AML-193 (cell line): ENCODE results near the gene TCTN1.

Source experiments
- DNase-seq, 2 experiments: peaks; one replicate each; lab custom pipeline; 2025; lab: John Stamatoyannopoulos, UW

TCTN1 gene

DNA sequence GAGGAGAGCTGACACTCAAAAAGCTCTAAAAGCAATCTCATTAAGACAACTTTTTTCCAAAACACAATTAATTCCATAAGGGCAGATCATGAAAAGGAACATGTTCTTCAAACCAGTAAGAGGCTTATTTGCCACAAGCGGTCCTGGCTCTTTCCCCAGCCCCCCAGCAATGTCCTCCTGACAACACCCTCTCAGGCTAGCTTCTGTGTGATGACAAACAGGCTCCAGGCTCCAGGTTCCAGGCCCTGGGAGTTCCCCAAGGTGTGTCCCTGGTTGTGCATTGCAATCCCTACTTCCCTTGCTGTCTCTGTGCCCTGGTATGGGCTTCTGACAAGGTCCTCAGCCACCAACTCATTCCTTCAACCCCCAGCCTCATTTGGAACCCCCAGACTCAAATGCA, 66.1 kb downstream of the TCTN1 start:
- no peak for DNase-seq

DNA sequence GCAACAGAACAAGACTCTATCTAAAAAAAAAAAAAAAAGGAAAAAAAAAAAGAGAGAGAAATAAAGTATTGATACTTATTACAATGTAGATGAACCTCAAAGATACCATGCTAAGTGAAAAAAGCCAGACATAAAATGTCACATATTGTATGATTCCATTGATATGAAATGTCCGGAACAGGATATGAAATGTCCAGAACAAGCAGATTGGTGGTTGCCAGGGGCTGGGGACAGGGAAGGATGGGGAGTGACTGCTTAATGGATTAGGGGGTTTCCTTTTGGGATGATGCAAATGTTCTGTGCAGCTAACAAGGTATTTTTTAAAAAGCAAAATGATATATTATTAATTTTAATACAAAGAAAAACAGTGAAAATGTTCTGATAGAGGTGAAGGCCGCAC, 70.0 kb downstream of the TCTN1 start:
- DNase-seq: no peak

DNA sequence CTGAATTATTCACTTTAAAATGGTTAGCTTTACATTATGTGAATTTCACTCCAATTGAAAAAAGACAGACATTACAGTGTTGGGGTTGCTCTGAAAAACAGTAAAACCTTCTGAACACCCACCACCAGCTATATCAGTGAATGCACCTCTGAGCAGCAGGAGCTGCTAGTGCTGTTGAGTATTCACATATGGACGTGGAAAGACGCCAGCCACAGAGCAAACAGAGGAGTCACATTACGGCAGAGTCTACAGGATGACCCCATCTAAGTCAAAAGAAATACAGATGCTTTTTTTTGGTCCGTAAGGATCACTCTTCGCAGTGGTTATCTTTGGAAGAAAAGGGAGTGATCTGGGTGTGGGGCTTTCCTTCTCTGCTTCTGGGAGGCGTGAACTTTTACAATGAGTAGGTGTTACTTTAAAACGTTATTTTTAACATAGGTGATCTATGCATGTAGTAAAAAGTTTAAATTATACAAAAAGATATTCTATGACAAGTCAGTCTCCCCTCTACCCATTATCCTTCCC, 70.4 kb downstream of the TCTN1 start:
- DNase-seq: no peak

DNA sequence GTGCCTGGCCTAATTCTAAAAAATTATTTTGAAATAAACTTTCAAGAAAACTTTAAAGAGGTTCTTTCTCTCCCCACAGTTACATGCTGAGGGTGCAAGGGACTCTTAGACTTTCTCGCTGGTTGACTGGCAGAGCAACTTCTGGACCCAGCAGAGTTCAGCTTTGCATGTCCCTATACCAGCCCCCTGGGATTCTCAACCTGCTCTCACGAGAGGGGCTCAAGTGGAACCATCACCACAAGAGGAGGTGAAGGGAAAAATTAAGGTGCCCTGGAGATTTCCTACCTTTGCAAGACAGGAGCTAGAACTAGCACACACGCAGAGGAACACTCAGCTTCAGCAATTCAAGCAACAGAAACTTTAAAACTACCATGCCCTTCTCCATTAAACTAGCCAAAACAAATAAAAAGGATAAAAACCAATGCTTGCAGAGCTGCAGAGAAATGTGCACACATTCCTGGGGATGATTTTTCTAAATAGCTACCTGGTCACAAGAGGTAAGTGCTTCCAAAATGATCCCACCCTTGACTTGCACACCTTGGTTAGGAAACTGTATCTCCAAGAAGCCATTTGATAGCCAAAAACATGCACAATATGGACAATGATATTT, 72.5 kb downstream of the TCTN1 start:
- no peak for DNase-seq

DNA sequence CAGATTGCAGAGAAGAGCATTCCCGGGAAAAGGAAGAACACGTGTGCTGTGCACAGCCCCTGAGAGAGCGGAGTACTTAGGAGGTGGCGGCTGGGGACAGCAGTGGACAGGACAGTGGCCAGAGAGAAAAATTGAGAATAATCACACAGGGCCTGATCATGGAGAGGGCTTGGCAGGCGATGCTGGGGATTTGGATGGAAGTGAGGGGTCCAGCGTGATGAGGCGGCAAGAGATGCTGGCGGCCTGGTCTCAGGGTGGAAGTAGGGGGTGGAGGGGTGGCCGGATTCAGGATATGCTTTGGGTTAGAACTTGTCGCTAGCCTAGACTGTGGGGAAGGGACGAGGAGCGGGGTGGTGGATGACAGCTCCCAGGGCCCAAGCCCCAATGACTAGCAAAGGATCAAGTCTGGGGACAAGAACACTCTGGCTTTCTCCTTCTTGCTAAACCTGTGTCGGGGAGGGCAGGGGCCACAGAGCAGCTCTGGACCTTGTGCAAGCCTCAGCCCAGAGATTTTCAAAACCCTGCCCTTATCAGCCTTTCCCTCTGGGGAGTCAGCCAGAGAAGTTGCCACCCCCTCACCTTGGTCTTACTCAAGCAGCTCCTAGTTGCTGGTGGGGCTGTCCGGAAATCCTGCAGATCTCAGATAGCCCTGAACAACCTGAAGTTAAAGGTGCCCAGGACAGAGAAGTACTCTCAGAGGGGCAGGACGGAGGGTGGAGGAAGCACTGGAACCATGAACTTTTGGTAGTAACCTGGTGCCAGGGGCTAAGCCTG, 73.7 kb downstream of the TCTN1 start:
- DNase-seq: peak in 1 of 2 experiments; percentile 4

DNA sequence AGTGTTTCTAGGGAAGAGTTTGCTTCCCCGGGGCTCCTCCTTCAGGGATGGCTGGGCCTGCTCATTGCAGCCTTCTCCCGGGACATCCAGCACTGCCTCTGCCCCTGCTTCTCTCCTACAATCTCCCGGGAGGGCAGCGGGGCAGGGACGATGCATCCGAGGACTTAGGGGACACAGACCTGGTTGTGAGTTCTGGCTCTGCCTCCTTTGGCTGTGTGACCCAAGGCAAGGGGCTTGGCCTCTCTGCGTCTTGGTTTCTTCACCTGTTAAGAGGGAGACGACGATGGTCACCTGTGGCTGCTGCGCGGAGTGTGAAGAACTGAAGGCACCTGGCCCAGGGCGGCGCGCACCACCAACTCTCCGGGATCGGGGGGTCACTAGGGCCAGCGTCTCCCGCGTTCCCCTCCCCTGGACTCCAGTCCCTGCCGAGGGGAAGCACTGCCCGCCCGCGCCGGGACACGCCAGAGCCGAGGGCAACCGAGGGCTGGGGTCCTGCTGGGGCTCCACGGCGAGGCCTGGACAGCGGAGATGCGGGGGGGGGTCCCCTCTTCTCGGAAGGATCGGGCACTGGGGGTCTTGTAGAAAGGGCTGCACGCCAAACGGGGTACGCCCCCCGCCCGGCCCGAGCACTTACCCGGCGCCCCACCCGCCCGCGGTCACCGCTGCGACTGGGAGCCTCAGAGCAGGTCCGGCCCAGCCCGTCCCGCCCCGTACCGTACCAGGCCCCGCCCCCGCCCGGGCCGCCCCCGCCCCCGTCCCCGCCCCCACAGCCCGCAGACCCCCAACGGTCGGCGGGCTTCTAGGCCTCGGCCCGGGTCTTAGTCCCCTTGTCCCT, 74.7 kb downstream of the TCTN1 start, which contains the start of gene HVCN1:
TSS of gene HVCN1 (minus strand) at position 670 of the 835 bp plus-strand sequence. CDS start 5,870 bp downstream, outside the sequence.
- DNase-seq: no peak

DNA sequence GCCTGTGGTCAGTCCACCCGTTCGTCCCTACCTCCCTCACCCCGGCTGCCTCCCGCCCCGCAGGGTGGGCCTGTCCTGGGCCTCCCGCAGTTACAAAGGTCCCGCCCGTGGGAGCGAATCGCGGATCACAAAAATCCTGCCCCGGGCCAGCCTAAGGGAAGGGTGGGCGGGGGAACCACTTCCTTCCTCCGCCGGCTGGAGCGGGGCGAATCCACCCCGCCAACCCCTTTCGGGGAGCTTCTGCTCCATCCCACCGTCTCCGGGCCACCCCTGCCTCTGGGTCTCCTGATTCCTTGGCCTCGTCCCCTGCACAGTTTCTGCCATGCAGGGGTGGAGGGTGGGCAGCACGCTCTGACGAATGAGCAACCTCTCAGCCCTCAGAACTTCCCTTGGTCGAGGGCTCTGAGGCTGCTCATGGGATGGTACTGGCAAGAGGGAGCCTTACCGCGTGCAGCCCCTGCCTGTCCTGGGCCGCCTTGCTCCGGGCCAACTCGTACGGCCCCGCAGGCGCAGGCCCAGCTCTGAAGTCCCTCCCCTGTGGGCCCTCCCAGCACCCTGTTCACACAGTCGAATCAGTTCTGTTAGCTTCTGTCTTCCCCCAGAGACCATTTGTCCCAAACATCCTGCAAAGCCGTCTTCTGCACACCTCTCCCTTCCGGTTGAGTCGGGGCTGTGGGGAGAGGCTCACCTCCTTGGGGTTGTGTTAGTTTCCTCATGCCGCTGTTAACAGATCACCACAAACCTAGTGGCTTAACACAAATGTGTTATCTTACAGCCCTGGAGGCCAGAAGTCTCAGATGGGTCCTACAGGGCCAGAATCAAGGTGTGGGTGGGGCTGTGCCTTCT, 75.6 kb downstream of the TCTN1 start:
- no peak for DNase-seq

DNA sequence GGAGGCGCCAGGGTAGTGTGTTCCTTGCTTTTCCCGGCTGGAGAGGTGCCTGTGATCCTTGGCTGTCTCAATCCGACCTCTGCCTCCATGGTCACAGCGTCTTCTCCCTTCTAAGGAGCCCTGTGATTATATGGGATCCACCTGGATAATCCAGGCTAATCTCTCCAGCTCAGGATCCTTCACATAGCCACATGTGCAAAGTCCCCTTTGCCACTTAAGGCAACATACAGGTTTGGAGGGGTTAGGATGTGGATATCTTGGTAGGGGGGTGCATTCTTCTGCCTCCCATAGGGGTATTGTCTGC, 76.2 kb downstream of the TCTN1 start:
- no peak for DNase-seq

DNA sequence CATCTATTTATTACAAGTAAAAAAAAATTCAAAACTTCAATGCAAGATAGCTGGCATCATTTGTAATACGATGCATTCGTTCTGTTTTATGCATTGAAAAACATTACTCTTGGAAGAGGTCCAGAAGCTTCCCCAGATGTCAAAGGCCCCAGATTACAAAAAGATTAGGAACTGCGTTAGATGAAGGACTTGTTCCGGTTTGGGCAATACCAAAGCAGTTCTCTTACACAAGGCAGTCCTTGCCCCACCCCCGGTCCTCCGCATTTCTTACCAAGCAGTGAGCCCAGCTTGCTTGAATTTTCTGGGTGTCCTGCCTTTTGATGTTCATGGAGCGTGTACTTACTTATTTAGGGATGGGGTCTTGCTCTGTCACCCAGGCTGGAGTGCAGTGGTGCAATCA, 79.8 kb downstream of the TCTN1 start:
- DNase-seq: peak; percentile 83 to 89

DNA sequence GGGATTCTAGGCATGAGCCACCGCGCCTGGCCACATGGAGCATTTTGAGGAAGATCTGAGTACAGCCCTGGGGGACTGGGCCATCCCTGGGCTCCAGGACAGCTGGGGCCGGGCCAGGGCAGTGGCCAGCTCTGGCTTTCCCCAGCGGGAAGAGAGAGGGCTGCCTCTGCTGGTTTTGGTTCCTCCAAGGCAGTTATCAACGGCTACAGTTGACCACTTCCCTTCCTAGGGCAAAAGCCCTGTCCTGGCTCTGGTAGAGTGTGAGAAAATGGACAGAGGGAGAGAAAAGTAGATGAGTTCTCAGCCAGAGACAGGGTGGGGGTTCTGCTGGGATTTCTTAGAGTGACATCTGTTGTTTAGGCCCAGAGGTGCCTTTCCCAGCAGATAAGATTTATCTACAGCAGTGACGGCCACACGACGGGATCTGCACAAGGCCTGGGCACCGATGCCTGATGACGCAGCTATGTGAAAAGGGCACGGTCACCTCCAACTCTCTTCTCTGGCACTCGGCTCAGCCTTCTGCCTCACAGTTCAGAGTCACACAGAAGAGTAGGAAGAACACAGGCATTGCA, 80.5 kb downstream of the TCTN1 start:
- peak; percentile 56 to 57 for DNase-seq

DNA sequence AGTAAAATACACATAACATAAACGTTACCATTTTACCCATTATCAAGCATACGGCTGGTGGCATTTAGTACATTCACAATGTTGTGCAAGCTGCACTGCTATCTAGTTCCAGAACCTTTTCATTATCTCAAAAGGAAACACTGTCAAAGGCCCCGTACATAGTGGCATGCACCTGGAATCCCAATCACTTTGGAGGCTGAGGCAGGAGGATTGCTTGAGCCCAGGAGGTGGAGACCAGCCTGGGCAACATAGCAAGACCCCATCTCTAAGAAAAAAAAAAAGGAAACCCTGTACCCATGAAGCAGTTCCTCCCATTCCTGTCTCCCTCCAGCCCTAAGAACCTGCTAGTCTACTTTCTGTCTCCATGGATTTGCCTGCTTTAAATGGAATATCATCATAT, 82.4 kb downstream of the TCTN1 start:
- no peak for DNase-seq

DNA sequence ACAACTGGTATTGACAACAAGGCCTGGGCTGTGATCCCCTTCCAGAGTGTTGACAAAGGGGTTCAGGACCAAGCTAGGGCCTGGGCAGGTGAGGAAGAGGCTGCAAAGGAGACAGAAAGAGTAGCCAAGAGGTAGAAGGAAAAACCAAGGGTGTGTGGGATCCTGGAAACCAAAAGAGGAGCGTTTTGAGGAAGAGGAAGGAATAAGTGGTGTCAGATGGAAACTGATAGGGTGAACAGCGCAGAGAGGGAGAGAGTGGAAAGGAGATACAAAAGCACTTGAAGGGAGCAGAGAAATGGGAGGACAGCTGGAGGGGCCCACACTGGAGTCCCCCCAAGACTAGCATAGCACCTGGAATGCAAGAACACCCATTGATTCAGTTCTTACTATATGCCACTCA, 83.3 kb downstream of the TCTN1 start:
- no peak for DNase-seq

DNA sequence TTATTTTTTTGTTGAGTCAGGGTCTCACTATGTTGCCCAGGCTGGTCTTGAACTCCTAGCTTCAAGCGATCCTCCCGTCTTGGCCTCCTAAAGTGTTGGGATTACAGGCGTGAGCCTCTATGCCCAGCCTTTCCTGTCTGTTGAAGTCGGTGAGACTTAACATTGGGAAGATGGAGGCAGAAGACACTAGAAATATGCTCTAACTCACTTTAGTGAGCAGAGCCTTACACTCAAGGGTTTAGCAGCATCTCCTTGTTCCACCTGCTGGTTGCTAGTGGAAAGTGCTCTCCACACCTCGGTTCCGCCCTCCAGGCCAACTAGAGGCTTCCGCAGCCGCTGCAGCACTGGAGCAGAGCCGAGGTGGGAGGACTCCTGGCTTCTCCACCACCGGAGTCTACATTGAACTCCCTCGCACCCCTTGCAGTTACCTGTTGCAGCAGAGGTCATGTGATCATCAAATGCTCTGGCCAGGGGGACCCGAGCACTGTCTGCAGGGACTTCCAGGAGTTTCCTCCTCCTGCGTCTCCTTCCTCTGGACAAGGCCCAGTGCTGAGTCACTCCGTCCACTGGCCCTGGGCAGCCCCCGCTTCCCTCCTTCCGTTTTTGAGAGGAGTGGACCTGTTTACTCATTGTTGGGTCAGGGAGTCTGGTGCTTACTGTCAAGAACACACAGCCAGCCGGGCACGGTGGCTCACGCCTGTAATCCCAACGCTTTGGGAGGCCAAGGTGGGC, 84.4 kb downstream of the TCTN1 start:
- peak; percentile 80 to 83 for DNase-seq
